GM20000 (cell line): ENCODE results near the gene CFAP45.

Source experiments
- DNase-seq: peaks from one replicate; pipeline ENCODE4 v3.0.0; 2012; ENCODE audit warnings: low spot score
- CTCF ChIP-seq: IDR thresholded peaks from 2 replicates; pipeline ENCODE4 v1.5.1; 2012; ENCODE audit warnings: mild to moderate bottlenecking, control low read depth; ENCODE audit errors: extremely low read depth, missing control alignments

Gene CFAP45

GRCh38 chr1:159884296-159884695 is 15.7 kb downstream of the CFAP45 start:
- DNase-seq: no peak
- TF ChIP-seq CTCF: no peak

- DNase-seq: no peak
- TF ChIP-seq CTCF: no peak
Observed at GRCh38 chr1:159883134-159883533, 16.8 kb downstream of the CFAP45 start.

GRCh38 chr1:159882527-159882862 is 17.5 kb downstream of the CFAP45 start:
- no peak for DNase-seq
- no peak for TF ChIP-seq CTCF

- no peak for DNase-seq
- no peak for TF ChIP-seq CTCF
Observed at GRCh38 chr1:159881622-159882526, 18.1 kb downstream of the CFAP45 start.

- DNase-seq: no peak
- no peak for TF ChIP-seq CTCF
Observed at GRCh38 chr1:159880430-159880829, 19.5 kb downstream of the CFAP45 start.

- TF ChIP-seq CTCF: no peak
- DNase-seq: no peak
Observed at GRCh38 chr1:159879977-159880376, 20.0 kb downstream of the CFAP45 start.

- DNase-seq: no peak
Observed at GRCh38 chr1:159879136-159879535, 20.8 kb downstream of the CFAP45 start.

More at GRCh38 chr1:159879136-159879535, 20.8 kb downstream of the CFAP45 start:
- no peak for TF ChIP-seq CTCF
